Ovary (tissue), 3 donors: ENCODE results near the gene CDKN2B-AS1.

Experiments
- CTCF ChIP-seq, 3 donors: fragments of 450-650 bp in 2 of 3; fragments of 200-600 bp in 1 of 3; IDR thresholded peaks; one replicate each; pipeline versions ENCODE4 v1.5.1 to v1.8.0; 2016 to 2022; ENCODE audit warnings: antibody characterized with exemption in 3 of 3, mild to moderate bottlenecking in 1 of 3
- POLR2A ChIP-seq: fragments of 450-650 bp; IDR thresholded peaks from one replicate; pipeline ENCODE4 v1.6.1; 2017; ENCODE audit warnings: antibody characterized with exemption, mild to moderate bottlenecking, moderate library complexity
- donor health status: DM: no; HTN: no; CAD: no.

- no peak for TF ChIP-seq CTCF (IDR thresholded peaks at IDR 0.05)
- no peak for TF ChIP-seq POLR2A
Measured at GRCh38 chr9:22100626-22101025, 106.0 kb downstream of the CDKN2B-AS1 start.
